HG03432 (cell line): ENCODE data around the gene HNRNPLL.
"Not testable (repeated sequence)": the region's sequence is repeated elsewhere in the genome, so short reads cannot be mapped to it uniquely, and the experiment has no call there.

ENCODE experiments used
- ATAC-seq: cut with Tn5 transposase; IDR thresholded peaks from one replicate; pipeline ENCODE4 v1.9.1; 2021; ENCODE audit warnings: mild to moderate bottlenecking, moderate library complexity; ENCODE audit not compliant: unreplicated experiment

HNRNPLL gene

GRCh38 chr2:38620282-38620977 lies 17.7 kb upstream of the HNRNPLL start:
- ATAC-seq, result no peak

GRCh38 chr2:38619458-38620164 lies 16.9 kb upstream of the HNRNPLL start:
- peak; percentile 77 for ATAC-seq

GRCh38 chr2:38617301-38617700 lies 14.6 kb upstream of the HNRNPLL start:
- ATAC-seq, result no peak

- ATAC-seq, result no peak
Observed at GRCh38 chr2:38615237-38615636, 12.5 kb upstream of the HNRNPLL start.

GRCh38 chr2:38613849-38614213 lies 11.1 kb upstream of the HNRNPLL start:
- ATAC-seq, result no peak

GRCh38 chr2:38613126-38613848 lies 10.6 kb upstream of the HNRNPLL start:
- no peak for ATAC-seq

DNA sequence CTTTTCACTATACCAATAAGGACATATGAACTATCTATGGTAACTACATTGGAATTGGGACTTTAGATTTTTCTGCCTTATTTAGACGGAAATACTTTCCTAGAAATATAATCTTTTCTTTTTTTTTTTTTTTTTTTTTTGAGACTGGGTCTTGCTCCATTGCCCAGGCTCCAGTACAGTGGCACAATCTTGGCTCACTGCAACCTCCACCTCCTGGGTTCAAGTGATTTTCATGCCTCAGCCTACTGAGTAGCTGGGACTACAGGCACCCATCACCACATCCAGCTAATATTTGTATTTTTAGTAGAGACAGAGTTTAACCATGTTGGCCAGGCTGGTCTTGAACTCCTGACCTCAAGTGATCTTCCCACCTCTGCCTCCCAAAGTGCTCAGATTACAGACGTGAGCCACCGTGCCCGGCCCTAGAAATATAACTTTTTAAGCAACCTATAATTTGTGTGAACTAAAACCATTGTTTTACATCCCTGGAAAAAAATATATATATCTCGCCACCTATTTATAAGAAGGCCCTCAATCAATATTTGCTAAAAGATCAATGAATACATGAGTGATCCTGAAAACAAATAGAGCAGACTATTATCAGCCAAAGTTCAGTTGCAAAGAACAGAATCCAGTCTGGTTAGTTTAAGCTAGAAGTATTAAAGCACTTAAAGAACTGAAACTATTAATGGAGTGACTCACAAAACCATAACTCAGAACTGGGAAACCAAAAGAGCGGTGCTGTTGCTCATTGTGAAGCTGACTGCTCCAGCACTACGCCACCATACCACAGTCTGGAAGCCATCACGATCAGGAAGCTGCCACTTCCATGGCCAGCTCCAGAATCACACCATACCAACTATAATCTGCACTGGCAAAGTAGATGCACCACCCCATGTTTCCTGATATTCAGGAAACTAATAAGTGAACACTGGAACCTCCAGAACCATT lies 8.4 kb upstream of the HNRNPLL start:
- peak; percentile 72 for ATAC-seq

GRCh38 chr2:38609246-38609645 lies 6.5 kb upstream of the HNRNPLL start:
- ATAC-seq, result not testable (repeated sequence)

DNA sequence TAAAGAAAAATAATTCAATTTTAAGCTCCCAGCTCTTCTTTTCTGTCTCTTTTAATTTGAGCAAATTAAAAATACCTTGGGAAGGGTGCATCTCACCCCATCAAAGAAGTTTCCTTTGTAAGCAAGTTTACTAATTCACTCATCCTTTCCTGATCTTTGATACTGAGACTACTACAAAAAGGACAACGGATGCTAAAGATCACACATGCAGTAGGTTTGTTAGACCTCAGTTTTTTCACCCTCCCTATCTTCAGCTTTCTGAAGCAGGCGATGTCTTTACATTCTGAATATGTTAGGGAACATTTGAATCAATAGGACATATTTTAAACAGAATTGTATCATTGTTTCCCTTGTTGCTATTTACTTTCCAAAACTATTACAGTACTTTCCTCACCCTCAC lies 6.0 kb upstream of the HNRNPLL start:
- ATAC-seq, result no peak

DNA sequence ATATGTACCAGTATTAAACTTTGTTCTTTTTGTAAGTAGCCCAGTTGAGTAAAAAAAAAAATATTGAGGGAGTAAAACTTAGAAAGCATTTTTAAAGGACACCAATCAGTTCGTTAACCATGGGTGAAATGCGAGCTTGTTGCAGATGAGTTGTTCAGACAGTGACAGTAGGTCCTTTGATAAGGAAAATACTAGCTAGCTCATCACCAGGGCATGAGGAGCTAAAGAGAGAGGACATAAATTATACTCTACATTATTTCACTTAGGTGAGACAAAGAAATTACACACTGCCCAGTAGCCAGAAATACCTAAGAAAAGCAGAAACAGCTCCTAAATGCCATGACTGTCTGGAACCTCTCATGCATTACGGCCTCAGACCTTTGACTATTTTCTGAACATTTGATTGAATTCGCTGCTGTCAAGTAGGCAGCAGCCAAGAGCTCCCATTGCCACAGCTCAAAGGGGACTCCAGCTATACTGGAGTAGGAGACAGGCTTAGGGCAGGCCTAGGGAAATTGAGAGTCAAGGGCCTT lies 2.6 kb upstream of the HNRNPLL start:
- no peak for ATAC-seq

DNA sequence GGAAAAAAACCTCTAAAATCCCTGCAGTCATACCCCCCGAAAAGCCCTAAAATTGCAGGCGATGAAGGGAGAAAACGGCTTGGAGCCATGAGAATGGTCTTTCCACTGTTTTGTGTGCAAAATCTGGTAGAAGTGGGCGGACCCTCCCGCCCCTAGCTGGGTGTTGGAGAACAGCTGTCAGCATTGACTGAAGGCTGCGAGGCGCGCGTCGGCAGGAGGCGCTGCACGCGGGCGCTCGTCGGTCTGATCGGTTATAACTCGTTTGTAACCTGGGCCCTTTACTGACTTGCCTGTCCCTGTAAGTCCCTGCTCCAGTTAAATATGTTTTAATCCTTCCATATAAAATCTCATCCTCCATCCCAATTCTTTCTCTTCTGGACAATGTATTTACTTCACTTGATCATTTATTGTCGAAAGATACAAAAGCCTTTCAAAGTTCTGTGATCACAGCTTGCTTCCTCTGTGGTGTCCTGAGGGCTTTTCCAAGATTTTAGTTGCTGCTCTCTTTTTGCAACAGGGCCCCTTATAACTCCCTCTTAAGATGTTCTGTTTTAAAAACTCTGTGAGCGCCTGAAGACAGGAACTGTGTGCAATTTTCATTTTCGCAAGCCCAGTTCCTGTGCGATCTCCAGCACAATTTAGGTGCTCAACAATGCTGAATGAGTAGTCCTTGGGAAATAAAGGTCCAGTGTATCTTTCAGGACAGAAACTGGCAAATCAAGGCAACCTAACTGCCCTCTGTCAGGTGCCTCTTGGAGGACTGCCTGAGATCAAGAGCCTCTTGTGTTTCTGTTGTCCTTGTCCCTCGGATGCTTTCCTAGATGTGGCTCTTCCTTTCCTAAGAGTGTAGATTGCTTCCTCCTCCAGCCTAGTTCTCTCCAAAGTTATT lies 918 bp upstream of the HNRNPLL start:
- peak; percentile 52 for ATAC-seq

GRCh38 chr2:38602136-38602731 lies 494 bp downstream of the HNRNPLL start:
- peak; percentile 3 for ATAC-seq

DNA sequence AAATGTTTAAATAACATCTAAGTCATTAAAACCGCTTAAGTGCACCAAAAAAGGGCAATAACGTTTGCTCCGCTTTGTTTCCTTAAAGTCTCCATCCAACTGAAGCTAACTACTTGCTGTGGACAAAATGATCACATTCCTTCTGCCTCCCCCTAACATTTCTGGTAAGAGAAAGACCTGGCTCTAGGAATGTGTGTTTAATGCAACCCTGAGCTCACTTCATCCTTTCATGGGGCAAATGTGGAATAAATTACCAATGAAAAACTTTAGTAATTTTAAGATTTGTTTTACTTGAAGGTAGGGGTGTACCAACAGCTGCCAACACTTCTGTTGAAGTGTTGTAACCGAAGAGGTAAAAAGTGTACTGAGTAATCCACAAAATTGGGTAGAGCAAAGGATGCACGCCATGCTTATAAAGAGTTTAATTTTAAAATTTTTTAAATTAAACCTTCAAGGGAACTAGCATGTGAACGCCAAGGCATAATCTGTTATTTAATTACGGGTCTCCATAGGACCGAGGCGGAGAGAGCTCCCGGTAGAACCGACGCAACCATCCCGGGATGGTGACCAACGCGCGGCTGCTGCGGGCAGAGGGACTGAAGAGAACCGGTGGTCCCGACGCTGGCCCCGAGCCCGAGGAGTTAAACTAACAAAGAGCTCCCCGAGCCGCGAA lies 1.1 kb downstream of the HNRNPLL start:
- ATAC-seq, result no peak

DNA sequence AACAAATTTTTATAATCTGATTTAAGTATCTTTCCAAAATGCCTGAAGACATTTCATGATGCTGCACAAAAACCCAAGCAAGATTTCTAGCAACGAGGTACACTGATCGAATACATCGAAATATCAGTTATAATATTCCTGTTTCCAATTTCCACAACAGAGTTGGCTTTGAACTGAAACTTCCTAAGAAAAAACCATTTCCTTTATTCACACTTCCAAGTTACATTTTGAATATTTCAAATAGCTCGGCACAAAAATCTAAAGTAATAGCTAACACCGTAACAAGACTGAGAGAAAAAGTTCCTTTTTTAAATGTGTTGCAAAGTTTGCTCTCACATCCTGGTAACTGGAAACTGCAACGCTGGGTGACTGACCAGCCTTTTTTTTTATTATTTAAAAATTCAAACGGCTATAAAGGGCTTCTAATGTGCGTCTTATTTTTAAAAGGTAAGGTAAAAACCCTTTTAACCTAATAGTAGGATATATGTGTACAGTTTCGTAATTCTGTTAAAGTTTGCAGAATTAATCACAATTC lies 1.7 kb downstream of the HNRNPLL start:
- ATAC-seq, result no peak

- no peak for ATAC-seq
Observed at GRCh38 chr2:38600242-38600891, 2.4 kb downstream of the HNRNPLL start.

DNA sequence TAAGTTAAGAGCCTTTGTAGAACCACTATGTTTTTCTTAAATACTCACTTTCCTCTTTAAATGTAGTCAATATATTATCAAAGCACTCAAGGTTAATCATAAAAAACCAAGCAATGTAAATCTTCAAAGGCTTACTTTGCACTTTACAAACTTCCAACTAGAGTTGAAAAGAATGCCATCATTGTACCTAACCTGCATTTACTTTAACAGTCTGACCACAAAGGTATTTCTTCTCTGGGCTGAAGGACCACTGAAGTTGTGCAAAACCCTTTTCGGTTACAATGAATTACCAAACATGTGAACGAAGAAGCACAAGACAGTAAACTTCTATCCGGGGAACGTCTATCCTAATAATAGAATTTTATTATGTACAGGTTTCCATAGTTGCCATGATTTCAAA lies 3.0 kb downstream of the HNRNPLL start:
- no peak for ATAC-seq

DNA sequence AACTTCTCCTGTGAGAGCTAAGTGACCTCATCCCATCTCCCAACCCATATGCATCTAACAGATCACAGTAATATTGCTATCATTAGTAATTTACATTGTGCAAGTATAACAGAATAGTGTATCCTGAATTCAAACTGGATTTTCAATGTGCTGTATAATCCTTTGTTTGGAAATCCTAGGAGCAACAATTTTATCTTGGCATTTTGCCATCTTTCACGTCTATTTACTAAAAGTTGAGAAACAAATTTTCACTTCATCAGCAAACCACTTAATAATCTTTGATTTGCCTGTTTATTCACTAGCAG lies 3.8 kb downstream of the HNRNPLL start:
- no peak for ATAC-seq
